Activated T-cell treated with anti-CD3 and anti-CD28 coated beads, Interleukin-2, amount 50 U/mL, for 24 hours (primary cell): ENCODE measurements around the gene DPH7.
"Not testable (repeated sequence)": the region's sequence is repeated elsewhere in the genome, so short reads cannot be mapped to it uniquely, and the experiment has no call there.

Source experiments
- DNase-seq: peaks from one replicate; pipeline ENCODE4 v3.0.0-alpha.2; 2020
- H3K27ac Mint-ChIP-seq: 2 replicates; pipeline ENCODE4 v1.8.0; 2020; ENCODE audit warnings: mild to moderate bottlenecking, mixed read lengths
- H3K27me3 Mint-ChIP-seq: 2 replicates; pipeline ENCODE4 v1.8.0; 2020; ENCODE audit warnings: mixed read lengths
- H3K36me3 Mint-ChIP-seq: 2 replicates; pipeline ENCODE4 v1.8.0; 2020; ENCODE audit warnings: low read depth, mixed read lengths
- H3K4me1 Mint-ChIP-seq: 2 replicates; pipeline ENCODE4 v1.8.0; 2020; ENCODE audit warnings: low read depth, mixed read lengths
- H3K4me3 Mint-ChIP-seq: 2 replicates; pipeline ENCODE4 v1.8.0; 2020; ENCODE audit warnings: mild to moderate bottlenecking, moderate library complexity, mixed read lengths
- H3K9me3 Mint-ChIP-seq: 2 replicates; pipeline ENCODE4 v1.8.0; 2020; ENCODE audit warnings: mixed read lengths

The DPH7 gene

DNA sequence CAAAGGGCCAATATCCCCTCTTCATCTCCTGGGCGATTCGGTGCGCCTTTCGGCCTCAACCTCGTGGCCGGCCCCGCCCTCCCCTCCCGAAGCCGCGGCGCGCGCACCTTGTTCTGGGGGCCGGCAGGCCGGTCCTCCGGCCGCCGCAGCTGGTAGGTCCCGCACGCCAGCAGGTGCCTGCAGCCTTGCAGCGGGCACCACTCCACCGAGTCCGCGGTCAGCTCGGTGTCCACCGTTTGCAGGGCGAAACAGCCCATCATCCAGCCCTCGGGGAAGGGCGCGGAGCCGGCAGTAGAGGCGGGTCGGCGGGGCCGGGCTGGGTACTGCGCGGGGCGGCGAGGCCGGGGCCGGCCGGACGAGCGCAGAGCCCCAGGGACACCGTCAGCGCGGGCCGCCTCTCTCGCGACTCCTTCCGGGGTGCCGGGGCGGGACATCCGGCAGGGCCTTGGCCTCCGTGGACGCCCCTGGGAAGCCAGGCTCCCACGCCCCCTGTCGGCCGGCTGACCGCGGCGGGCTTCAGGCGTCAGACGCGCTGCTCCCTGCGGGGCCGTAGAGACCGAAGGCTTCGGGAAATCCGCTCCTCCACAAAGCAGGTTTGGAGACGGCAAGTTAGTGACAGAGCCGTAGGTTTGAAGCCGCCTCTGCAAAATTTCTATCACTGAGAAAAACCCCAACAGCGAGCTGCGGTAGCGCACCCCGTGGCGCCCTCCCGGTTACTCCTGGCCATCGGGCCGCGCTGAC is at the start of gene DPH7:
Gene DPH7, minus strand, starts transcription at position 408 of the 741 bp plus-strand sequence. Its CDS starts 148 bp downstream, at position 260.
- H3K4me3 Mint-ChIP-seq, result peak within 1 kb of the TSS; percentile 88
- H3K36me3 Mint-ChIP-seq, result peaks cover 80% of the 10 kb centered on the region
- peak; percentile 98 for DNase-seq
- peaks cover 38% of the 10 kb centered on the region for H3K4me1 Mint-ChIP-seq
- H3K27ac Mint-ChIP-seq, result peak within 1 kb of the TSS; percentile 87
- no peaks in the 10 kb centered on the region for H3K27me3 Mint-ChIP-seq
- no peaks in the 10 kb centered on the region for H3K9me3 Mint-ChIP-seq

DNA sequence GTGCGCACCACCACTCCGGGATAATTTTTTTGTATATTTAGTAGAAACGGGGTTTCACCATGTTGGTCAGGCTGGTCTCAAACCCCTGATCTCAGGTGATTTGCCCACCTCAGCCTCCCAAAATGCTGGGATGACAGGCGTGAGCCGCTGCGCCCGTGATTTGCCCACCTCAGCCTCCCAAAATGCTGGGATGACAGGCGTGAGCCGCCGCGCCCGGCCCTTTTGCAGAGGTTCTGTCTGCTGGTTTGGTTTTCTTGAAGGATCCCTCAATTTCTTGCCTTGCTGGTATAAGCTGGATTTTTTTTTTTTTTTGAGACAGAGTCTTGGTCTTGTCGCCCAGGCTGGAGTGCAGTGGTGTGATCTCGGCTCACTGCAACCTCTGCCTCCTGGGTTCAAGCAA is 48.7 kb upstream of the DPH7 start:
- peaks cover 49% of the 10 kb centered on the region for H3K36me3 Mint-ChIP-seq
- H3K4me3 Mint-ChIP-seq, DNase-seq, H3K27ac Mint-ChIP-seq, H3K27me3 Mint-ChIP-seq, H3K9me3 Mint-ChIP-seq: not testable (repeated sequence)
- H3K4me1 Mint-ChIP-seq, result peaks cover 55% of the 10 kb centered on the region

DNA sequence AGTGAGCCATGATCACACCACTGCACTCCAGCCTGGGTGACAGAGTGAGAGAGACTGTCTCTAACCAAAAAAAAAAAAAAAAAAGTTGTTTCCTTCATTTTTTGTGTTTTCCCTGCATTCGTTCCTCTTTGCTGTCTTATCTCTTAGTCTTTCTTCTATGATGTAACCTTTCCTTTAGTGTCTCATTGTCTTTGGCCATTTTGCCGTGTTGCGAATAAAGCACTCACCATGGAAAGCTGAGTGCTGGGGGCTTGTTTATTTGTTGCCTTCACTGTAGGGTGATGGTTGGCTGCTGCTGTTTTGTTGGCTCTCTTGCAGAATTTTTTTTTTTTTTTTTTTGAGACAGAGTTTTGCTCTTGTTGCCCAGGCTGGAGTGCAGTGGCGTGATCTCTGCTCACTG is 47.7 kb upstream of the DPH7 start:
- DNase-seq, result no peak
- H3K4me3 Mint-ChIP-seq, result no peak overlapping the region
- peaks cover 45% of the 10 kb centered on the region for H3K36me3 Mint-ChIP-seq
- H3K27ac Mint-ChIP-seq, result peak overlapping the region; percentile 20
- H3K4me1 Mint-ChIP-seq, result peaks cover 52% of the 10 kb centered on the region
- no peaks in the 10 kb centered on the region for H3K9me3 Mint-ChIP-seq
- no peaks in the 10 kb centered on the region for H3K27me3 Mint-ChIP-seq

DNA sequence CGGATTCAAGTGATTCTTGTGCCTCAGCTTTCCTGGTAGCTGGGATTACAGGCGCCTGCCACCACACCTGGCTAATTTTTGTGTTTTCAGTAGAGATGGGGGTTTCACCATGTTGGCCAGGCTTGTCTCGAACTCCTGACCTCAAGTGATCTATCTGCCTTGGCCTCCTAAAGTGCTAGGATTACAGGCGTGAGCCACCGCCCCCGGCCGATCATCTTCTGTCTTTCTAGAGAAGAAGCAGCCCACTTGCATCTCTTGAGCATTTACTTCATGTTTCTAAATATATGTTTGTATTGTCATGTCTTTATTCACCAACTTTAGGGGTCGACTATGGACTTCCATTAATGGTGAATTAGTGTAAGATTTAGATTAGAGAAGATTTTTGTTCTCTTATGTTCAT is 43.5 kb upstream of the DPH7 start:
- not testable (repeated sequence) for H3K4me3 Mint-ChIP-seq, H3K9me3 Mint-ChIP-seq, DNase-seq, H3K27me3 Mint-ChIP-seq
- peaks cover 49% of the 10 kb centered on the region for H3K4me1 Mint-ChIP-seq
- peaks cover 63% of the 10 kb centered on the region for H3K36me3 Mint-ChIP-seq
- peak overlapping the region; percentile 73 for H3K27ac Mint-ChIP-seq

DNA sequence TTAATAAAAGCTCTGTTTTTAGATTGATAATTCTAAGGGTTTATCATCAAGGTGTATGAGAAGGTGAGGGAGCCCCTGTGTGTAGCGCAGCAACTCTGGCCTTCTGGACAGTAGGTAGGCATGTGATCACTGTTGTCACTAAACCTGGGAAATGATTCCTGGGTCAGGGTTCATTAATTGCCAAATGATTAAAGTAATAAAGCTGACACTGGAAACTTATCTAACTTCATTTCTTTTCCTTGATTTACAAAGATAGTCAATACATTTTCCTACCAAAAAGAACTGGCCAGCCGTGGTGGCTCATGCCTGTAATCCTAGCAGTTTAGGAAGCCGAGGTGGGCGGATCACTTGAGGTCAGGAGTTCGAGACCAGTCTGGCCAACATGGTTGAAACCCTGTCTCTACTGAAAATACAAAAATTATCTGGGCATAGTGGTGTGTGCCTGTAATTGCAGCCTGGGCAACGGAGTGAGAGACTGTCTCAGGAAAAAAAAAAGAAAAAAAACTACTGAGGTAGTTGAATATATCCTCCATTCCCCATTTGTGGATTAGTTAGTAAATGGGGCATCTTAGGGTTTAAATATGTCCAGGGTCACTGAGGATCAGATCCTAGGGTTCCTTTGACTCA is 42.5 kb upstream of the DPH7 start:
- Mint-ChIP-seq H3K9me3 (no peaks in the 10 kb centered on the region), H3K4me1 (peaks cover 54% of the 10 kb centered on the region), H3K27me3 (no peaks in the 10 kb centered on the region), H3K27ac (peak overlapping the region; percentile 66), H3K4me3 (peak overlapping the region; percentile 87), H3K36me3 (peaks cover 69% of the 10 kb centered on the region)
- DNase-seq, result no peak

DNA sequence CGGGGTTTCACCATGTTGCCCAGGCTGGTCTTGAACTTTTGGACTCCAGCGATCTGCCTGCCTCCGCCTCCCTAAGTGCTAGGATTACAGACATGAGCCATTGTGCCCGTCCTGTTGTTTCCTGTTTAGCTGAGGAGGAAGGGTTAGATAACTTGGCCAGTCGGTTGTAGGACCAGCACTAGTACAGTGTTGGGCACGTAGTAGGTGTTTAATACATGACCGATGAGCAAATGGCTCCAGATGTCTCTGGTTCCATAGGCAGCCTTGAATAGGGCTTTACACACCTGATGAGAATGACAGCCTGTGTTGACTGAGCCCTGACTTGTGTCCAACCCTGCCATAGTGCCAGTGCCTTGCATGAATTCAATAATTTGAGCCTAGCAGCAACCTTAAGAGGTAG is 41.9 kb upstream of the DPH7 start:
- Mint-ChIP-seq H3K27ac (peak overlapping the region; percentile 66), H3K4me1 (peaks cover 54% of the 10 kb centered on the region)
- DNase-seq, result no peak

DNA sequence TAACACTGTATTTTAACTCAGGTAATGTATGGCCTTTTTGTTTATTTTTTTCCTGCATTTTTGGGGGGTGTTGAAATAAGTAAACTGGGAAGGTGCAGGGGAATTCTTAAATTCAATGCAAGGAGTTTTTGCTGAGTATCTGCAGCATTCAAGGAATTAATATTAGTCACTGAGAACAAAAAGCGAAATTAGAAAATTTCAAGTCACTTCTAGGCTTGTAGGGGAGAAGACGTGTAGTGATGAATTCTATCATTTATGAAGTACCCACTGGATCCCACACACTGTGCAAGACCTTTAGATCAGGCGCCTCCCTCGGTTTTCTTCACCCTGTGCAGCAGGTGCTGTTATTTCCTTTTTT is 41.3 kb upstream of the DPH7 start:
- no peaks in the 10 kb centered on the region for H3K9me3 Mint-ChIP-seq
- peak overlapping the region; percentile 87 for H3K4me3 Mint-ChIP-seq
- H3K36me3 Mint-ChIP-seq, result peaks cover 72% of the 10 kb centered on the region
- peaks cover 48% of the 10 kb centered on the region for H3K4me1 Mint-ChIP-seq
- no peaks in the 10 kb centered on the region for H3K27me3 Mint-ChIP-seq
- H3K27ac Mint-ChIP-seq, result peak overlapping the region; percentile 90
- no peak for DNase-seq

More for the DNA sequence above, 41.9 kb upstream of the DPH7 start:
- no peaks in the 10 kb centered on the region for H3K9me3 Mint-ChIP-seq
- peak overlapping the region; percentile 87 for H3K4me3 Mint-ChIP-seq
- no peaks in the 10 kb centered on the region for H3K27me3 Mint-ChIP-seq
- peaks cover 75% of the 10 kb centered on the region for H3K36me3 Mint-ChIP-seq

DNA sequence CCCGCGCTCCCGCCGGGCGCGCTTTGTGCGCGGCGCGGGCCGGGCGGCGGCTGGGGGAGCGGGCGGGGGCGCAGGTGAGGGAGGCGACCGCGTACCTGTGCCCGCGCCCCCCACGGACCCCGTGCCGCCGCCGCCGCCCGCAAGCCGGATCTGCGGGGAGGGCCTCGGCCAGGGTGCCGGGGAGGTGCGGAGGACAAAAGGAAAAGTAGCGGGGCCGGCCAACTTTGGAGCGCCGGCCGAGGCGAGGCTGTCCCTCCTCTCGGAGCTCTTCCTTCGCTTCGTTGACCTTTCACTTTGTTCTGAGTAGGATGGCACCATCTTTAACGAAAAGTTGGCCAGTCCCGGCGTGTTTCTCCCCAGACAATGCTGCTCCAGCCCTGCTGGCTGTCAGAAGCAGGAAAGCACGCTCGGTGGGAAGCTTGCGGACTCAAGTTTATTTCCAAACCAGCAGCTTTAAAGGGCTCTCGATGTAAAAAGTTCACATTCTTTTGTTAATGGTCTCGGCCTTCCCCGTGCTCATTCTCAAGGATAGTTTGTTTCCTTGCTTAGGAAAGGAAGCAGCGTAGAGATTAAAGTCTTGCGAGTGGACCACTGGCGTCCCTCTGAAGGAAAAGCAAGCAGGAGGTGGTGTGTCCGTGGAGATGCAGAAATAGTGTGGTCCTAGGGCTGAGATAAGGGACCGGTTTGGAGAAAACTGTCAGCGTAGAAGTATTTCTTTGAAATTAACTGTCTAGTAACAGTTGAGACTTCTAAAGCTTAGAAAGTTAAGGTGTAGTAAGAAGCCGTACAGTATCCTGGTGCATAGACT is 40.7 kb upstream of the DPH7 start:
- peaks cover 46% of the 10 kb centered on the region for H3K4me1 Mint-ChIP-seq
- DNase-seq, result peak; percentile 58
- H3K27ac Mint-ChIP-seq, result peak overlapping the region; percentile 90
- peaks cover 73% of the 10 kb centered on the region for H3K36me3 Mint-ChIP-seq
- H3K27me3 Mint-ChIP-seq, result no peaks in the 10 kb centered on the region
- peak overlapping the region; percentile 87 for H3K4me3 Mint-ChIP-seq
- H3K9me3 Mint-ChIP-seq, result no peaks in the 10 kb centered on the region

DNA sequence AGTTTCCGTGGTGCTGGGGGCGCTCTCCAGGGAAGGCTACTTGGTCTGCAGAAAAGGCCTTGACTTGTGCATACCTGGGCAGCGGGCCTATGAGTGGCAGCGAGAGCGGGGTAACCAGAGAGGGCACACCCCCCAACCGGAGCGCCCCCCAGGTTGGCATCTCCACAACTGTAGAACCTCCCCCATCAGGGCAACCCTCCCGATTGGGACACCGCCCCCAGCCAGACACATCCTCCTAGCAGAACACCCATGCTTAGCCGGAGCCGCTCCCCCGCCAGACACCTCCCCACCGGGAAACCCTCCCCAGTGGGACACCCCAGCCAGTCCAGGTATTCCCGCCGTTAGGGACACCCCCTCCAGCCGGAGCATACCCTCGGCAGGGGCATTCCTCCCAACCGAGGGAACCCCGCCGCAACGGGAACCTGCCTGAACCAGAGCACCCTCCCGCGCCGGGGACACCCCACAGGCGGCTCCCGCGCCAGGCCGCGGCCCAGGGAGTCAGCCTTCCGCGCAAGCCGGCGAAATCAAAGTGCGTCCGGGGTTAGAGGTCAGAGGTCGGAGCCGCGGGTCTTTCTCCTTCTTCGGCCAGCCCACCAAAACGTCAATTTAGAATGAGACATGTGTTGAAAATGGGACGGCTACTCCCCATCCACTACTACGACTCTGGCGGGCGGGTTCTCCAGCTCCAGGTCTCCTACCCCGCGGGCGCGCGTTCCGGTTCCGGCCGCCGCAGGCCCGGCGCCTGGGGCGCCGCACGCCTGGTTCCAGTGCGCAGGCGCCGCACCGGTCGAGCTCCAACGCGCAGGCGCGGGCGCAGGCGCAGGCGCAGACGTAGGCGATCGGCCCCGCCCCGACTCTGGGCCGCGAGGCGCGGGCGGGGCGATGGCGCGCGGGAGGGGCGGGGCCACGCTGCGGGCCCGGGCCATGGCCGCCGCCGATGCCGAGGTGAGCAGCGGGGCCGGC is 39.7 kb upstream of the DPH7 start, which contains the start of gene EHMT1:
Gene EHMT1, plus strand, starts transcription at position 901 of the 963 bp plus-strand sequence. Its CDS starts 24 bp downstream, at position 925.
- Mint-ChIP-seq H3K9me3 (no peaks in the 10 kb centered on the region), H3K36me3 (peaks cover 73% of the 10 kb centered on the region), H3K27ac (peak within 1 kb of the TSS; percentile 96), H3K27me3 (no peaks in the 10 kb centered on the region), H3K4me3 (peak within 1 kb of the TSS; percentile 87), H3K4me1 (peaks cover 42% of the 10 kb centered on the region)
- DNase-seq, result peak; percentile 97

DNA sequence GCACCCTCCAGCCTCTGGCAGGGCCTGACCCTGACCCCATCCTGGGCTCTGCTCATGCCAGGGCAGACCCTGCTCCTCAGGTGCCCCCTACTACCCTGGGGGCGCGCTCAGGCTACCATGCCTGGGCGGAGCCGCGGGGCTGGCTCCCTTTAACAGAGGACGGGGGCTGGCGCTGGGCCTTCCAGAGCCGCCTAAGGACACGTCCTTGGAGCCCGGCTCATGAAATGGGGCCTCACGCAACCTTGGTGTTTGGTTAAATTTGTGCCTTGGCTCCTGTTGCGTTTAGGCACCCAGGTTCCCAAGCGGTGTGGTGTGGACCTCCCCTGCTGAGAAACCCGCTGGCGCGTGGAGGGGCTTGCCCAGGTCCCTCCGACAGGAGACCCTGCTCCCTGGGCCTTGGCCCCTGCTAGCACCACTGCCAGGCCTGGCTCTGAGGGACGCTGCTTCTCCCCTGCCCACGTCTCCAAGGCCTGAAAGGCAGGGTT is 36.7 kb upstream of the DPH7 start:
- Mint-ChIP-seq H3K4me3 (no peak overlapping the region), H3K36me3 (peaks cover 61% of the 10 kb centered on the region), H3K9me3 (no peaks in the 10 kb centered on the region)

DNA sequence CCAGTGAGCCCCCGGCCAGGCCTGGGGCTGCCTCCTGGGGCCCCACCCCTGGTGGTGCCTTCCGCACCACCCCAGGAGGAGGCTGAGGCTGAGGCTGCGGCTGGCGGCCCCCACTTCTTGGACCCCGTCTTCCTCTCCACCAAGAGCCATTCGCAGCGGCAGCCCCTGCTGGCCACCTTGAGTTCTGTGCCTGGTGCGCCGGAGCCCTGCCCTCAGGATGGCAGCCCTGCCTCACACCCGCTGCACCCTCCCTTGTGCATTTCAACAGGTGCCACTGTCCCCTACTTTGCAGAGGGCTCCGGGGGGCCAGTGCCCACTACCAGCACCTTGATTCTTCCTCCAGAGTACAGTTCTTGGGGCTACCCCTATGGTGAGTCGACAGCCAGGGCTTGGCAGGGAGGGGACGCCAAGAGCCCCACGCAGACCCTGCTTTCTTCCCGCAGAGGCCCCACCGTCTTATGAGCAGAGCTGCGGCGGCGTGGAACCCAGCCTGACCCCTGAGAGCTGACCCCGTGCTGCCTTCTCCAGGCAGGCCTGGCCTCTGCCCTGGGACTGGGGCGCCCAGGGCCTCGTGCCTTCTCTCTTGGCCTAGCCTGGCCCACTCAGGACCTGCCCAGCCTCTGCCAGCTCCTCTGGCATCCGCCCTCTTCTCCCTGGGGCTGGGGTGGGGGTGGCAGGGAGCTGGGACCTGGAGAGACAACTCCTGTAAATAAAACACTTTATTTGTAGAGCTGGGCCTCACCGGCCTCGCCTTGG is 36.1 kb upstream of the DPH7 start:
- no peaks in the 10 kb centered on the region for H3K27me3 Mint-ChIP-seq
- H3K27ac Mint-ChIP-seq, result no peak overlapping the region
- H3K9me3 Mint-ChIP-seq, result no peaks in the 10 kb centered on the region
- no peak overlapping the region for H3K4me3 Mint-ChIP-seq
- H3K4me1 Mint-ChIP-seq, result peaks cover 41% of the 10 kb centered on the region
- DNase-seq, result no peak
- H3K36me3 Mint-ChIP-seq, result peaks cover 58% of the 10 kb centered on the region

More for the DNA sequence above, 36.7 kb upstream of the DPH7 start:
- Mint-ChIP-seq H3K27ac (peak overlapping the region; percentile 96), H3K4me1 (peaks cover 44% of the 10 kb centered on the region), H3K27me3 (no peaks in the 10 kb centered on the region)
- no peak for DNase-seq

DNA sequence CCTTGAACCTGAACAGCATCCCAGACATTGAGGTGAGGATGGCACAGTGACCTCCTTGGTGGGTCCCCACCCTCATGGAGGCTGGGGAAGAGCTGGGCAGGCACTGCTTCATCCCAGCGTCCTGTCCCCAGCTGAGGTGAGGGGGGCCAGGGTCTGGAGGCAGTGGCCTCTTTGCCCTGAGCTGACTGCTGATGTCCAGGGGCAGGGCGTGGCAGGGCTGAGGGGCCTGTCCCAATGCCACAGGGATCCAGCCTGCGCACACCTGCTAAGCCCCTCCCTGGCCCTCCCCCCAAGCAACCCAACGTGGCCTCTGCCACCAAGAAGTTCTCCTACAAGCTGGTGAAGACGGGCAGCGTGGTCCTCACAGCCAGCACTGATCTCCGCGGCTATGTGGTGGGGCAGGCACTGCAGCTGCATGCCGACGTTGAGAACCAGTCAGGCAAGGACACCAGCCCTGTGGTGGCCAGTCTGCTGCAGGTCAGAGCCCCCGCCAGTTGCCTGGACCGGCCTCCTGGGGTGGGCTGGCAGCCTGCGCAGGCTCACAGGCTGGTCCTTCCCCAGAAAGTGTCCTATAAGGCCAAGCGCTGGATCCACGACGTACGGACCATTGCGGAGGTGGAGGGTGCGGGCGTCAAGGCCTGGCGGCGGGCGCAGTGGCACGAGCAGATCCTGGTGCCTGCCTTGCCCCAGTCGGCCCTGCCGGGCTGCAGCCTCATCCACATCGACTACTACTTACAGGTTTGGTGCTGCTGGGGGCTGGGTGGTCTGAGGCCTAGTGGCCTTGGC is 35.2 kb upstream of the DPH7 start:
- no peak overlapping the region for H3K4me3 Mint-ChIP-seq
- DNase-seq, result no peak
- H3K4me1 Mint-ChIP-seq, result peaks cover 39% of the 10 kb centered on the region
- no peaks in the 10 kb centered on the region for H3K9me3 Mint-ChIP-seq
- no peaks in the 10 kb centered on the region for H3K27me3 Mint-ChIP-seq
- H3K36me3 Mint-ChIP-seq, result peaks cover 52% of the 10 kb centered on the region
- H3K27ac Mint-ChIP-seq, result peak overlapping the region; percentile 67
